Tibial nerve (tissue), 4 donors: ENCODE data around the gene SWAP70. TPM values are rescaled to one million over a fixed set of nuclear protein-coding genes. Genes with fewer than 3 reads are reported as not detected.

Experiments
- DNase-seq, 2 donors: peaks; one replicate each; pipeline ENCODE4 v3.0.0-alpha.2; 2019; ENCODE audit warnings: low spot score in 2 of 2
- H3K27ac ChIP-seq, 4 donors: fragments of 200-600 bp; sonication (generic) in 3 of 4; one replicate each; pipeline ENCODE4 v1.5.1; 2017 to 2019; ENCODE audit warnings: mild to moderate bottlenecking in 1 of 4
- H3K27me3 ChIP-seq, 2 donors: fragments of 200-600 bp; sonication (generic) in 1 of 2; one replicate each; pipeline versions ENCODE4 v1.5.1 to v1.6.0; 2017 to 2019
- H3K36me3 ChIP-seq, 3 donors: fragments of 200-600 bp; sonication (generic); one replicate each; pipeline ENCODE4 v1.5.1; 2018 to 2019
- H3K4me1 ChIP-seq, 4 donors: fragments of 200-600 bp; sonication (generic) in 3 of 4; one replicate each; pipeline ENCODE4 v1.5.1; 2017 to 2019
- H3K4me3 ChIP-seq, 4 donors: fragments of 200-600 bp; sonication (generic) in 3 of 4; one replicate each; pipeline ENCODE4 v1.5.1; 2017 to 2019; ENCODE audit warnings: mild to moderate bottlenecking in 1 of 4, moderate library complexity in 1 of 4
- H3K9me3 ChIP-seq, 4 donors: fragments of 200-600 bp; sonication (generic) in 3 of 4; one replicate each; pipeline ENCODE4 v1.5.1; 2017 to 2019
- EP300 ChIP-seq, 2 donors: sonication (generic); formaldehyde crosslinking; IDR thresholded peaks; one replicate each; pipeline ENCODE4 v1.6.1; 2017; ENCODE audit warnings: antibody characterized with exemption in 2 of 2, mild to moderate bottlenecking in 1 of 2
- POLR2A ChIP-seq, 2 donors: fragments of 450-650 bp; IDR thresholded peaks; one replicate each; pipeline ENCODE4 v1.6.1; 2017; ENCODE audit warnings: antibody characterized with exemption in 2 of 2, mild to moderate bottlenecking in 2 of 2, moderate library complexity in 2 of 2
- WGBS, 2 donors: methylation state at CpG; one replicate each; pipeline ENCODE4 v1.1.5; 2018; 5-methylcytosine and 5-hydroxymethylcytosine counted together
- total RNA-seq, 4 donors: library from RNA; depleted of rRNA; stranded (reverse); fragments of >200 nt; gene quantifications; one replicate each; pipeline ENCODE4 v1.1.0, GENCODE V29; 2016
- TF ChIP-seq, protein P1 (sequence below), 5 experiments: fragments of 200-600 bp in 3 of 5; fragments of 450-650 bp in 2 of 5; sonication (generic) in 3 of 5; IDR thresholded peaks; one replicate each; pipeline ENCODE4 v1.5.1; 2016 to 2019; ENCODE audit warnings: antibody characterized with exemption in 5 of 5, mild to moderate bottlenecking in 3 of 5, moderate library complexity in 2 of 5

Gene SWAP70
- total RNA-seq, 4 donors from 2014 or later: 51.0 to 79.1 (median 66.9) TPM

GRCh38 chr11:9735236-9735635, 71.4 kb downstream of the SWAP70 start:
- H3K9me3 ChIP-seq: peaks cover 0 to 13% (median 1%) of the 10 kb centered on the region in 4 donors
- TF ChIP-seq EP300 (IDR thresholded peaks at IDR 0.05): no peak
- no peak for TF ChIP-seq POLR2A (IDR thresholded peaks at IDR 0.05)
- TF ChIP-seq, protein P1, sequence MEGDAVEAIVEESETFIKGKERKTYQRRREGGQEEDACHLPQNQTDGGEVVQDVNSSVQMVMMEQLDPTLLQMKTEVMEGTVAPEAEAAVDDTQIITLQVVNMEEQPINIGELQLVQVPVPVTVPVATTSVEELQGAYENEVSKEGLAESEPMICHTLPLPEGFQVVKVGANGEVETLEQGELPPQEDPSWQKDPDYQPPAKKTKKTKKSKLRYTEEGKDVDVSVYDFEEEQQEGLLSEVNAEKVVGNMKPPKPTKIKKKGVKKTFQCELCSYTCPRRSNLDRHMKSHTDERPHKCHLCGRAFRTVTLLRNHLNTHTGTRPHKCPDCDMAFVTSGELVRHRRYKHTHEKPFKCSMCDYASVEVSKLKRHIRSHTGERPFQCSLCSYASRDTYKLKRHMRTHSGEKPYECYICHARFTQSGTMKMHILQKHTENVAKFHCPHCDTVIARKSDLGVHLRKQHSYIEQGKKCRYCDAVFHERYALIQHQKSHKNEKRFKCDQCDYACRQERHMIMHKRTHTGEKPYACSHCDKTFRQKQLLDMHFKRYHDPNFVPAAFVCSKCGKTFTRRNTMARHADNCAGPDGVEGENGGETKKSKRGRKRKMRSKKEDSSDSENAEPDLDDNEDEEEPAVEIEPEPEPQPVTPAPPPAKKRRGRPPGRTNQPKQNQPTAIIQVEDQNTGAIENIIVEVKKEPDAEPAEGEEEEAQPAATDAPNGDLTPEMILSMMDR (IDR thresholded peaks at IDR 0.05): no peak
- WGBS, 2 donors: 98 to 99% methylated on average over 3 of the region's 3 CpGs
- no peak overlapping the region for H3K4me3 ChIP-seq
- no peak overlapping the region for H3K27ac ChIP-seq
- H3K27me3 ChIP-seq: no peaks in the 10 kb centered on the region
- no peak for DNase-seq
- H3K4me1 ChIP-seq: peaks cover 0 to 2% (median 0%) of the 10 kb centered on the region in 4 donors
- H3K36me3 ChIP-seq: peaks cover 0 to 88% (median 4%) of the 10 kb centered on the region in 3 donors

DNA sequence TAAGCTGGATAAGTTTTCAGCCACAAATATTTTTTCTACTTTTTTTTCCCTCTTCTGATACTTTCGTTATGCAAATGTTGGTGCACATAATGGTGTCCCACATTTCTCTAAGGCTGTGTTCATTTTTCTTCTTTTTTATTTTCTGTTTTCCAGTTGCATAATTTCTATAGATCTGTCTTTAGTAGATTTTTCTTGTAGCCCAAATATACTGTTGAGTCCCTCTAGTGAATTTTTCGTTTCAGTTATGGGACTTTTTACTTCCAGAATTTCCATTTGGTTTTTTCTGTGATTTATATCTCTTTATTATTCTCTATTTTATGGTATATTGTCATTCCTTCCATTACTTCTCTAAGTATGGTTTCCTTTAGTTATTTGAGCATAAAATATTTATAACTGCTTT, 72.0 kb downstream of the SWAP70 start:
- WGBS, 2 donors: 94 to 97% methylated on average over 2 of the region's 2 CpGs
- Histone ChIP-seq H3K27me3 (no peaks in the 10 kb centered on the region), H3K27ac (no peak overlapping the region), H3K4me1 (peaks cover 0 to 2% (median 0%) of the 10 kb centered on the region in 4 donors), H3K4me3 (no peak overlapping the region), H3K9me3 (peaks cover 0 to 13% (median 1%) of the 10 kb centered on the region in 4 donors), H3K36me3 (peaks cover 0 to 89% (median 4%) of the 10 kb centered on the region in 3 donors)
- no peak for TF ChIP-seq POLR2A (IDR thresholded peaks at IDR 0.05)
- TF ChIP-seq EP300 (IDR thresholded peaks at IDR 0.05): no peak
- TF ChIP-seq, protein P1 (IDR thresholded peaks at IDR 0.05): no peak
- DNase-seq: no peak

GRCh38 chr11:9736365-9736764, 72.5 kb downstream of the SWAP70 start:
- H3K4me3 ChIP-seq: no peak overlapping the region
- H3K27ac ChIP-seq: no peak overlapping the region
- TF ChIP-seq, protein P1 (IDR thresholded peaks at IDR 0.05): no peak
- TF ChIP-seq EP300 (IDR thresholded peaks at IDR 0.05) (no peak), POLR2A (IDR thresholded peaks at IDR 0.05) (no peak)
- no peaks in the 10 kb centered on the region for H3K27me3 ChIP-seq
- no peak for DNase-seq
- peaks cover 0 to 13% (median 1%) of the 10 kb centered on the region in 4 donors for H3K9me3 ChIP-seq
- H3K4me1 ChIP-seq: peaks cover 0 to 2% (median 0%) of the 10 kb centered on the region in 4 donors
- WGBS, 2 donors: 90 to 96% methylated on average over 2 of the region's 2 CpGs
- peaks cover 0 to 89% (median 4%) of the 10 kb centered on the region in 3 donors for H3K36me3 ChIP-seq

DNA sequence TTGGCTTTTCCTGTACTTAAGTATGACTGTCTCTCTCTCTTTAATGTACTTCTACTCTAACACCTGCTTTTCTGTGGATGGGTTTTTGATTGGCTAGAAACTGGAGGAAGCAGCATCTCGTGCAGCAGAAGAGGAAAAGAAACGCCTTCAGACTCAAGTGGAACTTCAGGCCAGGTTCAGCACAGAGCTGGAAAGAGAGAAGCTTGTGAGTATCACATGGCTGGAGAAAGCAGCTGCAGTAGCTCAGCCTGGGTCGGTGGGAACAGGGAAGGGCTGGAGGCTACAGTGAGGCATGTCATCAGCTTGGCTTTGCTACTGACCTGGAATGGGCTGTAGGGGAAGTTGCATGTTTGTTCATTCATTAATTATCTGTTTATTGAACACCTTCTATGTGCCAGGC, 74.2 kb downstream of the SWAP70 start:
- TF ChIP-seq EP300 (IDR thresholded peaks at IDR 0.05): peak in 1 of 2 donors; percentile 55
- no peak for TF ChIP-seq POLR2A (IDR thresholded peaks at IDR 0.05)
- DNase-seq: no peak
- Histone ChIP-seq H3K4me1 (peaks cover 0 to 2% (median 0%) of the 10 kb centered on the region in 4 donors), H3K9me3 (peaks cover 0 to 13% (median 1%) of the 10 kb centered on the region in 4 donors), H3K4me3 (no peak overlapping the region), H3K27ac (peak overlapping the region in 3 of 4 donors; percentile 35 to 42 (median 40)), H3K36me3 (peaks cover 0 to 89% (median 4%) of the 10 kb centered on the region in 3 donors), H3K27me3 (no peaks in the 10 kb centered on the region)
- WGBS, 2 donors: 64 to 76% methylated on average over 3 of the region's 3 CpGs

- Histone ChIP-seq H3K4me1 (peaks cover 0 to 2% (median 0%) of the 10 kb centered on the region in 4 donors), H3K27me3 (no peaks in the 10 kb centered on the region), H3K27ac (peak overlapping the region in 3 of 4 donors; percentile 35 to 42 (median 40)), H3K9me3 (peaks cover 0 to 13% (median 1%) of the 10 kb centered on the region in 4 donors), H3K36me3 (peaks cover 0 to 85% (median 4%) of the 10 kb centered on the region in 3 donors), H3K4me3 (no peak overlapping the region)
- DNase-seq: no peak
- TF ChIP-seq EP300 (IDR thresholded peaks at IDR 0.05): no peak
- TF ChIP-seq POLR2A (IDR thresholded peaks at IDR 0.05): no peak
- TF ChIP-seq, protein P1 (IDR thresholded peaks at IDR 0.05): no peak
- 89 to 100% methylated on average over 1 of the region's 1 CpG for WGBS, 2 donors
Measured at GRCh38 chr11:9738707-9739106, 74.8 kb downstream of the SWAP70 start.
